ENCODE results near the gene UTP25.

- TF ChIP-seq FOXA1 (IDR thresholded peaks at IDR 0.05) (no peak), ELF4 (IDR thresholded peaks at IDR 0.05) (no peak), FOXM1 (IDR thresholded peaks at IDR 0.05; ENCODE audit: borderline replicate concordance) (no peak)
Measured at GRCh38 chr1:209871430-209871829, 43.7 kb downstream of the UTP25 start.

Data from HEK293T (cell line).